ENCODE results near the gene PADI6. TPM values are rescaled to one million over a fixed set of nuclear protein-coding genes. Genes with fewer than 3 reads are reported as not detected.

Gene PADI6
- total and polyA plus RNA-seq, 9 of the 15 experiments (the other 6 are each of a cell fraction or from before 2014, with no cell fraction given), result not detected

GRCh38 chr1:17365293-17365692, 6.7 kb upstream of the PADI6 start:
- DNase-seq (ENCODE audit: extremely low read depth in 1 of 4, low spot score in 3 of 4), result no peak
- FAIRE-seq, result no peak
- Histone ChIP-seq H4K20me1 (replicated peaks; ENCODE audit: control insufficient read depth, insufficient read depth, low read length) (no peaks in the 10 kb centered on the region), H3K9me3 (replicated peaks; ENCODE audit: control insufficient read depth, insufficient read depth, low read depth, low read length) (no peaks in the 10 kb centered on the region), H3K9me1 (ENCODE audit: control insufficient read depth, insufficient read depth, low read length) (no peaks in the 10 kb centered on the region), H3K36me3 (ENCODE audit: control insufficient read depth, insufficient read depth, low read length) (no peaks in the 10 kb centered on the region), H3K27me3 (ENCODE audit: control insufficient read depth in 2 of 2, insufficient read depth in 2 of 2, low read length in 2 of 2) (peaks cover 31 to 45% of the 10 kb centered on the region in 2 experiments), H3K9ac (ENCODE audit: insufficient read depth in 1 of 2, low read depth in 2 of 2, low read length in 2 of 2) (no peak overlapping the region), H3K4me1 (replicated peaks in 1 of 2; ENCODE audit: control insufficient read depth in 2 of 2, insufficient read depth in 2 of 2, low read length in 2 of 2) (peaks cover 6% of the 10 kb centered on the region in 2 experiments; a peak in 4 of 5 replicates), H2AFZ (ENCODE audit: low read depth, low read length) (no peak overlapping the region), H3K27ac (ENCODE audit: extremely low read depth, low read depth, low read length) (no peak overlapping the region), H3K4me3 (no peak overlapping the region), H3K4me2 (ENCODE audit: insufficient read depth, low read length) (no peak overlapping the region), H3K79me2 (ENCODE audit: control insufficient read depth, insufficient read depth, low read length) (no peaks in the 10 kb centered on the region)
- intact Hi-C loops (cut with micrococcal nuclease), result no loop called here
- POLR2A ChIA-PET, result interaction anchor here (1.0 to 1.2 kb wide), 2 partner anchors 10 to 22 kb away, joined by 3 read pairs; no protein-coding TSS in a partner anchor
- CTCF ChIA-PET (ENCODE audit: low intra/inter-chr PET ratio), result no interaction called here
- 11% methylated on average over 3 of the region's 3 CpGs for WGBS (ENCODE audit: insufficient coverage, low coverage, missing lambda C conversion rate)
- in situ Hi-C loops (cut with MboI), result no loop called here
- TF ChIP-seq FOXP1 (CRISPR knock-in tag; IDR thresholded peaks at IDR 0.05) (no peak), ZNF707 (CRISPR knock-in tag; conservative IDR thresholded peaks at IDR 0.05) (no peak), ZNF717 (CRISPR knock-in tag; IDR thresholded peaks at IDR 0.05) (no peak)
- no TSS peak for BruUV-seq (replicated peaks)
- ATAC-seq, result no peak

DNA sequence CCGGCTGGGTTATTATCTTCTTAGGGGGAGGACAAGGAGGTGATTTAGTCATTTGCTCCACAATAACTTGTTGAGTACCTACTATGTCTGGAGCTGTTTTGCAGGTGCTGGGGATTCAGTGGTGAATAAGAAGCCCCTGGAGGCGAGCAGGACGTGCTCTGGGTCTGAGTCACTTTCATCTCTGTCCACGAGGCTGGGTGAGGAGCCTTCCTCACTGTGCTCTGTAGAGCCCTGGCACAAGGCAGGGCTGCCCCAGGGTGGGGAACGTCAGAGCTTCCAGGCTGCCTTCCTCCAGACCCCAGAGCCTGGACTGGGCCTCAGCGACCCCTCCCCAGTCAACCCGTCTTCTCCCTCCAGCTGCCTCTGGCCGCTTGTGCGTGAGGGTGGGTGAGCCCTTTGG, 2.5 kb upstream of the PADI6 start:
- WGBS (ENCODE audit: insufficient coverage, low coverage, missing lambda C conversion rate), result 1% methylated on average over 9 of the region's 9 CpGs
- H3K79me2 ChIP-seq (ENCODE audit: control insufficient read depth, insufficient read depth, low read length), result no peaks in the 10 kb centered on the region
- H3K4me2 ChIP-seq (ENCODE audit: insufficient read depth, low read length), result no peak overlapping the region
- intact Hi-C loops (cut with micrococcal nuclease) (no loop called here), in situ Hi-C loops (cut with MboI) (no loop called here)
- no peak overlapping the region for H2AFZ ChIP-seq (ENCODE audit: low read depth, low read length)
- TF ChIP-seq JUNB (CRISPR knock-in tag; conservative IDR thresholded peaks at IDR 0.05), result no peak
- no peak for TF ChIP-seq TBL1XR1 (IDR thresholded peaks at IDR 0.05; ENCODE audit: low read length in 2 of 2)
- no peak for TF ChIP-seq ELF4 (CRISPR knock-in tag; IDR thresholded peaks at IDR 0.05)
- TF ChIP-seq ZNF778 (CRISPR knock-in tag; IDR thresholded peaks at IDR 0.05), result no peak
- TF ChIP-seq POLR2AphosphoS2 (IDR thresholded peaks at IDR 0.05; ENCODE audit: low read length), result no peak
- no peak for TF ChIP-seq EZH2 (IDR thresholded peaks at IDR 0.05; ENCODE audit: borderline replicate concordance, low read depth, low read length)
- no peak for TF ChIP-seq FOXP4 (CRISPR knock-in tag; IDR thresholded peaks at IDR 0.05; ENCODE audit: borderline replicate concordance)
- TF ChIP-seq ZNF780A (CRISPR knock-in tag; IDR thresholded peaks at IDR 0.05), result no peak
- TF ChIP-seq HDAC3 (IDR thresholded peaks at IDR 0.05; ENCODE audit: borderline replicate concordance, partially characterized antibody), result no peak
- TF ChIP-seq MEIS2 (IDR thresholded peaks at IDR 0.05; ENCODE audit: partially characterized antibody), result no peak
- peaks cover 45 to 66% of the 10 kb centered on the region in 2 experiments for H3K27me3 ChIP-seq (ENCODE audit: control insufficient read depth in 2 of 2, insufficient read depth in 2 of 2, low read length in 2 of 2)
- no peak for DNase-seq (ENCODE audit: extremely low read depth in 1 of 4, low spot score in 3 of 4)
- ChIA-PET CTCF (ENCODE audit: low intra/inter-chr PET ratio) (no interaction called here), POLR2A (interaction anchor here (0.5 to 1.2 kb wide), 3 partner anchors 10 to 35 kb away, joined by 3 to 4 read pairs (median 3); no protein-coding TSS in a partner anchor)
- no peak for ATAC-seq
- no peak overlapping the region for H3K27ac ChIP-seq (ENCODE audit: extremely low read depth, low read depth, low read length)
- no peaks in the 10 kb centered on the region for H3K9me3 ChIP-seq (replicated peaks; ENCODE audit: control insufficient read depth, insufficient read depth, low read depth, low read length)
- H3K4me3 ChIP-seq, result no peak overlapping the region
- H4K20me1 ChIP-seq (replicated peaks; ENCODE audit: control insufficient read depth, insufficient read depth, low read length), result no peaks in the 10 kb centered on the region
- no peak for FAIRE-seq
- no peaks in the 10 kb centered on the region for H3K9me1 ChIP-seq (ENCODE audit: control insufficient read depth, insufficient read depth, low read length)
- no TSS peak for BruUV-seq (replicated peaks)
- H3K36me3 ChIP-seq (ENCODE audit: control insufficient read depth, insufficient read depth, low read length), result no peaks in the 10 kb centered on the region
- peaks cover 0 to 3% of the 10 kb centered on the region in 2 experiments; a peak in 2 of 5 replicates for H3K4me1 ChIP-seq (replicated peaks in 1 of 2; ENCODE audit: control insufficient read depth in 2 of 2, insufficient read depth in 2 of 2, low read length in 2 of 2)
- H3K9ac ChIP-seq (ENCODE audit: insufficient read depth in 1 of 2, low read depth in 2 of 2, low read length in 2 of 2), result no peak overlapping the region
